ENCODE measurements around the gene LRRN2. TPM values are rescaled to one million over a fixed set of nuclear protein-coding genes. Genes with fewer than 3 reads are reported as not detected.
A peak's percentile ranks its signal among the peaks of the same experiment; 100 is the strongest.

Gene LRRN2
- polyA plus RNA-seq, 1 donor from 2014 or later, result 3.3 TPM

GRCh38 chr1:204660509-204660908 lies 25.0 kb downstream of the LRRN2 start:
- no peaks in the 10 kb centered on the region for H3K9me2 ChIP-seq (ENCODE audit: insufficient read depth, low read length)
- no peak overlapping the region for H3K9ac ChIP-seq (ENCODE audit: low read length)
- no peak for TF ChIP-seq SMC3 (conservative IDR thresholded peaks at IDR 0.05; ENCODE audit: poor library complexity)
- TF ChIP-seq POLR2AphosphoS5 (IDR thresholded peaks at IDR 0.05), result peak; percentile 10

GRCh38 chr1:204659056-204659455 lies 26.5 kb downstream of the LRRN2 start:
- H3K27ac ChIP-seq (ENCODE audit: low read length), result peak overlapping the region; percentile 69
- H3K9me3 ChIP-seq (ENCODE audit: low read length), result no peaks in the 10 kb centered on the region
- peak overlapping the region; percentile 44 for H3K4me3 ChIP-seq (ENCODE audit: low read length)
- no peaks in the 10 kb centered on the region for H4K20me1 ChIP-seq (ENCODE audit: insufficient read depth)
- no peaks in the 10 kb centered on the region for H3F3A ChIP-seq (ENCODE audit: insufficient read depth, low read length, poor library complexity, severe bottlenecking)
- no peaks in the 10 kb centered on the region for H3K79me2 ChIP-seq (replicated peaks; ENCODE audit: insufficient read depth, low read length)
- TF ChIP-seq POLR2AphosphoS5 (IDR thresholded peaks at IDR 0.05) (peak; percentile 20), TAF1 (IDR thresholded peaks at IDR 0.05; ENCODE audit: low read depth) (no peak), EP300 (conservative IDR thresholded peaks at IDR 0.05; ENCODE audit: poor library complexity, severe bottlenecking) (peak; percentile 44)
- H2AFZ ChIP-seq (ENCODE audit: low read depth, low read length), result no peak overlapping the region
- H3K36me3 ChIP-seq (ENCODE audit: insufficient read depth, low read length), result no peaks in the 10 kb centered on the region
- H3K9me2 ChIP-seq (ENCODE audit: insufficient read depth, low read length), result no peaks in the 10 kb centered on the region
- no peaks in the 10 kb centered on the region for H3K27me3 ChIP-seq (ENCODE audit: insufficient read depth, low read depth, low read length)
- no peak overlapping the region for H3K9ac ChIP-seq (ENCODE audit: low read length)
- H3K4me2 ChIP-seq (ENCODE audit: low read length), result peak overlapping the region; percentile 26

More at GRCh38 chr1:204660509-204660908, 25.0 kb downstream of the LRRN2 start:
- H3K9me3 ChIP-seq (ENCODE audit: low read length), result no peaks in the 10 kb centered on the region
- no peak overlapping the region for H2AFZ ChIP-seq (ENCODE audit: low read depth, low read length)
- H3F3A ChIP-seq (ENCODE audit: insufficient read depth, low read length, poor library complexity, severe bottlenecking), result no peaks in the 10 kb centered on the region
- H3K27me3 ChIP-seq (ENCODE audit: insufficient read depth, low read depth, low read length), result no peaks in the 10 kb centered on the region
- H3K4me2 ChIP-seq (ENCODE audit: low read length), result no peak overlapping the region
- H4K20me1 ChIP-seq (ENCODE audit: insufficient read depth), result no peaks in the 10 kb centered on the region
- H3K27ac ChIP-seq (ENCODE audit: low read length), result peak overlapping the region; percentile 69
- H3K4me3 ChIP-seq (ENCODE audit: low read length), result peak overlapping the region; percentile 34
- H3K79me2 ChIP-seq (replicated peaks; ENCODE audit: insufficient read depth, low read length), result no peaks in the 10 kb centered on the region
- no peaks in the 10 kb centered on the region for H3K36me3 ChIP-seq (ENCODE audit: insufficient read depth, low read length)

- Histone ChIP-seq H3K27ac (ENCODE audit: low read length) (peak overlapping the region; percentile 69), H3K27me3 (ENCODE audit: insufficient read depth, low read depth, low read length) (no peaks in the 10 kb centered on the region), H3K4me3 (ENCODE audit: low read length) (no peak overlapping the region), H2AFZ (ENCODE audit: low read depth, low read length) (no peak overlapping the region), H3K9me2 (ENCODE audit: insufficient read depth, low read length) (no peaks in the 10 kb centered on the region), H3K36me3 (ENCODE audit: insufficient read depth, low read length) (no peaks in the 10 kb centered on the region), H3K9ac (ENCODE audit: low read length) (no peak overlapping the region), H4K20me1 (ENCODE audit: insufficient read depth) (no peaks in the 10 kb centered on the region), H3F3A (ENCODE audit: insufficient read depth, low read length, poor library complexity, severe bottlenecking) (no peaks in the 10 kb centered on the region), H3K79me2 (replicated peaks; ENCODE audit: insufficient read depth, low read length) (no peaks in the 10 kb centered on the region), H3K9me3 (ENCODE audit: low read length) (no peaks in the 10 kb centered on the region), H3K4me2 (ENCODE audit: low read length) (no peak overlapping the region)
- TF ChIP-seq EZH2 (IDR thresholded peaks at IDR 0.05; ENCODE audit: borderline replicate concordance, insufficient read depth, low read length, poor library complexity, severe bottlenecking), result no peak
- no peak for TF ChIP-seq MXI1 (conservative IDR thresholded peaks at IDR 0.05; ENCODE audit: poor library complexity, severe bottlenecking)
- no peak for TF ChIP-seq REST (IDR thresholded peaks at IDR 0.05; ENCODE audit: borderline replicate concordance)
- no peak for TF ChIP-seq EP300 (conservative IDR thresholded peaks at IDR 0.05; ENCODE audit: poor library complexity, severe bottlenecking)
- no peak for TF ChIP-seq TAF1 (IDR thresholded peaks at IDR 0.05; ENCODE audit: low read depth)
- TF ChIP-seq RAD21 (conservative IDR thresholded peaks at IDR 0.05), result no peak
- no peak for TF ChIP-seq SMC3 (conservative IDR thresholded peaks at IDR 0.05; ENCODE audit: poor library complexity)
- TF ChIP-seq CTCF (IDR thresholded peaks at IDR 0.05; ENCODE audit: poor library complexity, severe bottlenecking), result no peak
- TF ChIP-seq POLR2AphosphoS5 (IDR thresholded peaks at IDR 0.05), result no peak
Observed at GRCh38 chr1:204658295-204658694, 27.2 kb downstream of the LRRN2 start.
